T47D (cell line): ENCODE measurements around the gene MAST4.

Source experiments
- DNase-seq, 2 experiments: peaks; one replicate each; pipeline versions ENCODE4 v3.0.0 to v3.0.0-alpha.2; 2011 to 2012; ENCODE audit warnings: low read depth in 1 of 2, low spot score in 1 of 2
- JUND ChIP-seq: IDR thresholded peaks from 2 replicates; pipeline ENCODE4 v1.6.1; 2012; ENCODE audit warnings: low read depth
- in situ Hi-C: cut with HindIII; loops from 2 replicates; pipeline ENCODE4 v1.10.0; 2016; ENCODE audit warnings: low sequenced_read_pairs, low pct_unique_long_range_greater_than_20kb

Gene MAST4

GRCh38 chr5:66884564-66885243, 288.5 kb downstream of the MAST4 start:
- no peak for TF ChIP-seq JUND
- DNase-seq = no peak
- in situ Hi-C loops = no loop called here

DNA sequence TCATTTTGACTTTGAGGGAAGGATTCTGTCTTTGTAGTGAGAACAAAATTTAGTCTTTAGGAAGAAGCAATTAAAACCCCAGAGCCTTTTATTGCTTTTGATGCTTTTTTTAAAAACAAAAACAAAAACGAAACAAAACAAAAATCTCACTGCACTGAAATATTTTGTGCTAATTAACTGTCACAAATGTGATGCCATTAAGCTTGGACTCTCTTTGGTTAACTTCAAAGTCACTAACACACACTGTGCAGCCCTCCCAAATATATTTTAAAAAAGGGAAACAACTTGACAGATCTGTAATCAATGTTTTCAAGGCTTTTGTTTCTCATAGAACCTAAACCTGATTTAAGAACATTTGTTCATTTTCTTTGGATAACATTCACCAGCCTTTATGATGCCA, 290.7 kb downstream of the MAST4 start:
- in situ Hi-C loops = no loop called here
- TF ChIP-seq JUND = no peak
- no peak for DNase-seq

- DNase-seq = no peak
- in situ Hi-C loops = no loop called here
- TF ChIP-seq JUND = no peak
These were observed 292.4 kb downstream of the MAST4 start for GRCh38 chr5:66888613-66889012.

- in situ Hi-C loops = no loop called here
- TF ChIP-seq JUND = no peak
- DNase-seq = no peak
These were observed 292.9 kb downstream of the MAST4 start for GRCh38 chr5:66889056-66889455.

DNA sequence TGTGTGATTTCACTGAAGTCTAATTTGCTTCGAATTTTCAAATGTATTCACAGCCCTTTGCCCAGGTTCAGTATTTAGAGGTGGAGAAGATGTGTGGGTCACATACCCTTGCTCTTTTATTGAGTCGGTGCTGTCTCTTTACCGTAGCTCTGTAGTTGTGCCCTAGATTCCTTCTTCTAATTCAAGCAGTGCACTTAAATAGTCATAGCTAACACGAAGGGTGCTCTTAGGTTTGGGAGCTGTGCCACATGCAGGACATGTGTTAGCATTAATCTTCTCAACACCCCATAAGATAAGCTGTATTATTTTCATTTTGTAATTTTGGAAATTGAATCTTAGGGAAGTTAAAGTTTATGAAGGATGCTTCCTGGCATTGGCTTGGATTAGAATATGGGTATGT, 293.3 kb downstream of the MAST4 start:
- in situ Hi-C loops = no loop called here
- no peak for DNase-seq
- TF ChIP-seq JUND = no peak

- TF ChIP-seq JUND = no peak
- peak in 1 of 2 experiments; percentile 26 for DNase-seq
- in situ Hi-C loops = no loop called here
These were observed 295.2 kb downstream of the MAST4 start for GRCh38 chr5:66891184-66891925.

GRCh38 chr5:66892716-66893115, 296.5 kb downstream of the MAST4 start:
- in situ Hi-C loops = no loop called here
- DNase-seq = no peak
- TF ChIP-seq JUND = no peak

DNA sequence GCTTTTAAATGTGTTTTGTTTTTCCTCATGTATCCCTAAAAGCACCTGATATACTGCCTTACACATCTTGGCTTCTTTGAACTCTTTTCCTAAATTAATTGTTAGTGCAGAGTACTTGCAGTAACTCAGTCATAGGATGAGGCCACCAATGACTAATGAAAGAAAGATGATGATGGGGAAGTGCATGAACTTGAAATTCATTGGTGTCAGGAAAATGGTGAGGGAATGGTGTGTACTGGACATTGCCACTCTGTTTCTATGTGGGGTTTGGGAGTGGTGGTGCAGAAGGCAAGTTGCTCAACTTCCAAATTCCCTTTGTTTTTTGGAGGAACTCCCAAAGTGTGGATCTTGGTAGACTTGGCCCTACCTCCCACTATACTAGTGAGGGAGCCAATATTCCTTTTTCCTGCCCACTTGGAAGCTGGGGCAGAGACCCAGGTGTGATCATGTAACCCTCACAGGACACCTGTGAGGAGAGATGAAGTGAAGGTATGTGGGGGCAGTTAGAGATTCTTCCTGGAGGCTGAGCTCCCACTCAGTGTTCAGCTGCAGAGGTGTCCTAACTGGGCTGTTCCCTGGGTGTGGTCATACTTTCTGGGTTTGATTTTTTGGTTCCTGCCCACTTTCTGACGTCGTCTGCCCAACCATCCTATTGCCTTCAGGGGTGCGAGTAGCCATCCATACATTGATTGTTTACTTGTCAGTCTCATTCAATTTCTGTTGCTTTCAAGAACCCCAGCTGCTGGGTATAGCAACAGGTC, 298.5 kb downstream of the MAST4 start:
- TF ChIP-seq JUND = no peak
- in situ Hi-C loops = no loop called here
- no peak for DNase-seq

DNA sequence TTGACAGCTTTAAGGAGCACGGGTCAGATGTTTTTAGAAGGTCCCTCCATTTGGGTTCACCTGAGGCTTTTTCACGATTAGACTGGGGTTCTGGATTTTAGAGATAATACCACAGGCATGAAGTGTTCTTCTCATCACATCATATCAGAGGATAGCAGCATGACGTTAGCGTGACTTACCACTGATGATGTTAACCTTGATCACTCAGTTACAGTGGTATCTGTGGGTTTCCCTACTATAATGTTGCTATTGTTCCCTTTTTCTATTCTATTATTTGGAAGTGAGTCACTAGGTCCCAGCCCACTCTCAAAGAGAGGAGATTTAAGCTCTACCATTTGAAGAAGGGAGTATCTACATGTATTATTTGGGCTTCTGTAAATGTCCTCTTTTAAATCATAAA, 300.0 kb downstream of the MAST4 start:
- DNase-seq = no peak
- in situ Hi-C loops = no loop called here
- TF ChIP-seq JUND = no peak

DNA sequence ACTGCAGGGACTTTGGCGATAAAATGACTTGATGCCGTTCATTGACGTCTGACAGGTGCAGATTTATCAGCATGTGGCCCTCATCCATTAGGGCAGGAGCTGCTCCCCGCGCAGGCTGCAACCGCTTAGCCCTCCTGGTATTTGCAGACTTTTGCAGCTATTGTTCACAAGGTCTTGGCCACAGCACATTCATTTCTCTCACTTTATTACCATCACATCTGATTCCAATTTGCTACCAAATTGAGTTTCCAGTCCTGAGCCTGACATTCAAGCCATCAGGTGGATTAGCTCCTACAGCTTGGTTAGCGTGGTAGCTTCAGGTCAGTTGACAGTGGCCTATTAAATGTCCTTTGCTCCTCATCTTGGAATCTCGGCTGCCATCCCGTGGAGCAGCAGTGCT, 301.2 kb downstream of the MAST4 start:
- no peak for TF ChIP-seq JUND
- in situ Hi-C loops = no loop called here
- DNase-seq = no peak

DNA sequence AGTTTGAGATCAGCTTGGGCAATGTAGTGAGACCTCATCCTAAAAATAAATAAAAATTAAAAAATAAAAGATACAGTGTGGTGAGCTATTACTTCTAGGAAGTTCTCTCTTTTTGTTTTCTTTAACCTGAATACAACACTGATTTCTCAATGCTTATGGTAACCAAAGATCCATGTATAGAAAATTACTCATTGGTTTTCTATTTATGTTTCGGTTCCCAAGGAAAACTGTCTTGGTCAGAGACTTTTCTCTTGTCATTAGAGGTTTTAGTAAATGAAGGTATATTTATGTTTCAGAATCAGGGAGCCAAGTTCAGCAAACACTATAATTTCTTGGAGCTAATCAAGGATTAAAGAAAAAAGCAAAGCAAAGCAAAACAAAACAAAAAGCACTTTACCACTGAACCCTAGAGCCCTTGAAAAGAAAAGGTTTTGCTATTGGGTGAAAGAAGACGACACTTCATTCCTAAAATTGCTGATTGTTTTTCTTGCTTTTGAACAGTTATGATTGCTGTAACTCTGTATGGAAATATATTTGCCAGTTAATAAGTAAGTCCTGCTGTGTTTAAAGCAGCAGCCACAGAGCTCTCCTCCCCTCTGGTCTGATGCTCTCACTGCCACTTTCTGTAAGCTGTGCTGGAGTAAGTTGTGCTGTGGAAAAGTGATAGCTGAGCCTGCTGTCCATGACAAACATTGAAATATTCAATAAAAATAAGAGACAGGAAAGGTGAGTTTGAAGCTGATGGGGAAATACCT, 302.2 kb downstream of the MAST4 start:
- DNase-seq = no peak
- in situ Hi-C loops = no loop called here
- TF ChIP-seq JUND = no peak

DNA sequence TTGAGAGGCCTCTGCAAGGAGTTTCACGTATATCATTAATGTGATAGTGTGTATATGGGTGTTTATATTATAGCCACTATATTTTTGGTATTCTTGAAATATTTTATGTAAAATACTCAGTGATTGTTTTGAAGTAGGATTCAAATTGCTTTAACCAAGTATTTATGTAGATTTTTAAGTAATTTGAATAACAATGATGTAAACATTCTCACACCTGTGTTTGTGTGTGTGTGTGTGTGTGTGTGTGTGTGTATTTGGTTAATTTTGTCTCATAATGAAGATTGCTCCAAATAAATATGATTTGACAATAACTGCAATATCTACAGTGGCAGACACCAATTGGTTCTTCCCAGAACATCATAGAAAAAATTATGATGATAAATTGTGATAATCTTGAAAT, 307.0 kb downstream of the MAST4 start:
- no peak for TF ChIP-seq JUND
- no peak for DNase-seq
- in situ Hi-C loops = no loop called here
